ENCODE results near the gene METTL25B.

METTL25B gene

GRCh38 chr1:156727492-156727891 is 777 bp upstream of the METTL25B start:
- Histone ChIP-seq H3K9ac (ENCODE audit: low read depth, low read length, poor library complexity, severe bottlenecking) (peak overlapping the region; percentile 94), H3F3A (ENCODE audit: low read depth) (no peaks in the 10 kb centered on the region), H3K4me1 (ENCODE audit: insufficient read depth, low read length, poor library complexity, severe bottlenecking) (peaks cover 47% of the 10 kb centered on the region), H3K4me3 (ENCODE audit: low read length, poor library complexity, severe bottlenecking) (peak overlapping the region; percentile 95), H4K20me1 (ENCODE audit: insufficient read depth, low read length, poor library complexity, severe bottlenecking) (peaks cover 47% of the 10 kb centered on the region), H2AFZ (ENCODE audit: low read length) (no peak overlapping the region), H3K79me2 (ENCODE audit: insufficient read depth, low read length) (peaks cover 68% of the 10 kb centered on the region), H3K9me3 (ENCODE audit: insufficient read depth, low read depth, low read length) (no peaks in the 10 kb centered on the region), H3K36me3 (ENCODE audit: insufficient read depth, low read length) (peaks cover 21% of the 10 kb centered on the region; the same call in 1 of the 2 replicates), H3K9me2 (replicated peaks; ENCODE audit: low read depth, low read length) (no peaks in the 10 kb centered on the region), H3K4me2 (ENCODE audit: low read depth, low read length, poor library complexity, severe bottlenecking) (peak overlapping the region; percentile 100), H3K27me3 (ENCODE audit: insufficient read depth, low read length, poor library complexity, severe bottlenecking) (no peaks in the 10 kb centered on the region)
- TF ChIP-seq EZH2phosphoT487 (IDR thresholded peaks at IDR 0.05; ENCODE audit: borderline replicate concordance) = no peak
- TF ChIP-seq CTCF (conservative IDR thresholded peaks at IDR 0.05; ENCODE audit: low read length) = no peak

GRCh38 chr1:156728599-156729462 is 562 bp downstream of the METTL25B start, which contains the start of gene ISG20L2:
ISG20L2 (minus strand) TSS chr1:156728766; CDS start chr1:156727652, 1,114 bp downstream.
- Histone ChIP-seq H3K9me3 (ENCODE audit: insufficient read depth, low read depth, low read length) (no peaks in the 10 kb centered on the region), H3K36me3 (ENCODE audit: insufficient read depth, low read length) (peaks cover 8% of the 10 kb centered on the region; the same call in 1 of the 2 replicates), H4K20me1 (ENCODE audit: insufficient read depth, low read length, poor library complexity, severe bottlenecking) (peaks cover 41% of the 10 kb centered on the region), H3F3A (ENCODE audit: low read depth) (no peaks in the 10 kb centered on the region), H3K4me2 (ENCODE audit: low read depth, low read length, poor library complexity, severe bottlenecking) (peak within 1 kb of the TSS; percentile 100), H3K4me1 (ENCODE audit: insufficient read depth, low read length, poor library complexity, severe bottlenecking) (peaks cover 44% of the 10 kb centered on the region), H3K27me3 (ENCODE audit: insufficient read depth, low read length, poor library complexity, severe bottlenecking) (no peaks in the 10 kb centered on the region), H3K9ac (ENCODE audit: low read depth, low read length, poor library complexity, severe bottlenecking) (peak within 1 kb of the TSS; percentile 94), H3K79me2 (ENCODE audit: insufficient read depth, low read length) (peaks cover 55% of the 10 kb centered on the region), H3K4me3 (ENCODE audit: low read length, poor library complexity, severe bottlenecking) (peak within 1 kb of the TSS; percentile 95), H2AFZ (ENCODE audit: low read length) (peak within 1 kb of the TSS; percentile 88), H3K9me2 (replicated peaks; ENCODE audit: low read depth, low read length) (no peaks in the 10 kb centered on the region)
- TF ChIP-seq EZH2phosphoT487 (IDR thresholded peaks at IDR 0.05; ENCODE audit: borderline replicate concordance) (no peak), CTCF (conservative IDR thresholded peaks at IDR 0.05; ENCODE audit: low read length) (no peak)

- H3K9me3 ChIP-seq (ENCODE audit: insufficient read depth, low read depth, low read length) = no peaks in the 10 kb centered on the region
- peaks cover 8% of the 10 kb centered on the region for H3K4me1 ChIP-seq (ENCODE audit: insufficient read depth, low read length, poor library complexity, severe bottlenecking)
- H3K9ac ChIP-seq (ENCODE audit: low read depth, low read length, poor library complexity, severe bottlenecking) = no peak overlapping the region
- no peaks in the 10 kb centered on the region for H4K20me1 ChIP-seq (ENCODE audit: insufficient read depth, low read length, poor library complexity, severe bottlenecking)
- no peaks in the 10 kb centered on the region for H3K9me2 ChIP-seq (replicated peaks; ENCODE audit: low read depth, low read length)
- H2AFZ ChIP-seq (ENCODE audit: low read length) = no peak overlapping the region
- H3K4me3 ChIP-seq (ENCODE audit: low read length, poor library complexity, severe bottlenecking) = no peak overlapping the region
- peaks cover 10% of the 10 kb centered on the region for H3K79me2 ChIP-seq (ENCODE audit: insufficient read depth, low read length)
- H3F3A ChIP-seq (ENCODE audit: low read depth) = no peaks in the 10 kb centered on the region
- no peaks in the 10 kb centered on the region for H3K27me3 ChIP-seq (ENCODE audit: insufficient read depth, low read length, poor library complexity, severe bottlenecking)
- no peak overlapping the region for H3K4me2 ChIP-seq (ENCODE audit: low read depth, low read length, poor library complexity, severe bottlenecking)
- TF ChIP-seq CTCF (conservative IDR thresholded peaks at IDR 0.05; ENCODE audit: low read length) = no peak
- TF ChIP-seq EZH2phosphoT487 (IDR thresholded peaks at IDR 0.05; ENCODE audit: borderline replicate concordance) = no peak
- no peaks in the 10 kb centered on the region; the same call in 1 of the 2 replicates for H3K36me3 ChIP-seq (ENCODE audit: insufficient read depth, low read length)
Measured at GRCh38 chr1:156733989-156734584, 5.8 kb downstream of the METTL25B start.
